ENCODE data around the gene RBM6.
A peak's percentile ranks its signal among the peaks of the same experiment; 100 is the strongest.
"Not testable (repeated sequence)": the region's sequence is repeated elsewhere in the genome, so short reads cannot be mapped to it uniquely, and the experiment has no call there.

The RBM6 gene

DNA sequence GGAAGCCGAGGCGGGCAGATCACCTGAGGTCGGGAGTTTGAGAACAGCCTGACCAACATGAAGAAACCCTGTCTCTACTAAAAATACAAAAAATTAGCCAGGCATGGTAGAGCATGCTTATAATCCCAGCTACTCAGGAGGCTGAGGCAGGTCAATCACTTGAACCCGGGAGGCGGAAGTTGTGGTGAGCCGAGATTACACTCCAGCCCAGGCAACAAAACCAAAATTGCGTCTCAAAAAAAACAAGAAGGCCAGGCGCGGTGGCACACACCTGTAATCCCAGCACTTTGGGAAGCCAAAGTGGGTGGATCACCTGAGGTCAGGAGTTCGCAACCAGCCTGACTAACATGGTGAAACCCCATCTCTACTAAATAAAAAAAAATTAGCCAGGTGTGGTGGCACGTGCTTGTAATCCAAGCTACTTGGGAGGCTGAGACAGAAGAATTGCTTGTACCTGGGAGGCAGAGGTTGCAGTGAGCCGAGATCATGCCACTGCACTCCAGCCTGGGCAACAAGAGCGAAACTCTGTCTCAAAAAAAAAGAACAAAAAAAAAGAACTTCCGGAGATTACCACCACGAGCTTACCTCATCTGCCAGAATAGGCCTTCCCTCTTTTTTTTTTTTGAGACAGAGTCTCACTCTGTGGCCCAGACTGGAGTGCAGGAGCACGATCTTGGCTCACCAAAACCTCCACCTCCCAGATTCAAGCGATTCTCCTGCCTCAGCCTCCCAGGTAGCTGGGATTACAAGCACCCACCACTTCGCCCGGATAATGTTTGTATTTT lies 22.0 kb upstream of the RBM6 start:
- DNase-seq = not testable (repeated sequence)

DNA sequence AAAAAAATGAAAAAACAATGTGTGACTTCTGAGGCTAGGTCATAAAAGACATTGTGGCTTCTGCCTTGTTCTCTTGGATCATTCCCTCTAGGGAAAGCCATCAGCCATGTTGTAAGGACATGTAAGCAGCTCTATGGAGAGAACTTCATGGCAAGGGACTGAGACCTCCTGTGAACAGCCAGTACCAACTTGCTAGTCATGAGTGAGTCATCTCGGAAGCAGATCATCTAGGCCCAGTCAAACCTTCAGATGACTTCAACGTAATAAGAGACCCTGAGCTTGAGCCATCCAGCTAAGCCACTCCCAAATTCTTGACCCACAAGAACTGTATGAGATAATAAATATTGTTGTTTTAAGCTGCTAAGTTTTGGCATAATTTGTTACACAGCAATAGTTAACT lies 15.3 kb upstream of the RBM6 start:
- no peak for DNase-seq

- no peak for DNase-seq
Measured at GRCh38 chr3:49925485-49925884, 14.5 kb upstream of the RBM6 start.

DNA sequence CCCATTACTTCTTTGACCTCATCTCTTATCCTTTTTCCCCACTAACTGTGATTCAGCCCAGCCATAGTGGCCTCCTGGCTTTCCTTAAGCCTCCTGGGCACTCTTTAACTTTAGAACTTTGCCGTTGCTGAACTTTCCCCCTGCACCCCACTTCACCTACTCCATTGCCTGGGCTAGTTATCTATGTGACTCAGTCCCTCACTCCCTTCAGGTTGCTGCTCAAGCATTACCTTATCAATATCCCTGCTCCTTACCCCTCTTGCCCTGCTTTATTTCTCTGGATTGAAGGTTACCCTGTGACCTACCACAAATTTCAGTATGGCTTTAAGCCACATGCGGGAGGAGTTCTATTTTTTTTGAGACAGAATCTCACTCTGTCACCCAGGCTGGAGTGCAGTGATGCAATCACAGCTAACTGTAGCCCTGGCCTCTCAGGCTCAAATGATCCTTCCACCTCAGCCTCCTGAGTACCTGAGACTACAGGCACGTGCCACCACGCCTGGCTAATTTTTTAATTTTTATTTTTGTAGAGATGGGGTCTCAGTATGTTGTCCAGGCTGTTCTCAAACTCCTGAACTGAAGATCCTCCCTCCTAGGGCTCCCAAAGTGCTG lies 13.7 kb upstream of the RBM6 start:
- DNase-seq = no peak

- DNase-seq = no peak
Measured at GRCh38 chr3:49927798-49928197, 12.2 kb upstream of the RBM6 start.

DNA sequence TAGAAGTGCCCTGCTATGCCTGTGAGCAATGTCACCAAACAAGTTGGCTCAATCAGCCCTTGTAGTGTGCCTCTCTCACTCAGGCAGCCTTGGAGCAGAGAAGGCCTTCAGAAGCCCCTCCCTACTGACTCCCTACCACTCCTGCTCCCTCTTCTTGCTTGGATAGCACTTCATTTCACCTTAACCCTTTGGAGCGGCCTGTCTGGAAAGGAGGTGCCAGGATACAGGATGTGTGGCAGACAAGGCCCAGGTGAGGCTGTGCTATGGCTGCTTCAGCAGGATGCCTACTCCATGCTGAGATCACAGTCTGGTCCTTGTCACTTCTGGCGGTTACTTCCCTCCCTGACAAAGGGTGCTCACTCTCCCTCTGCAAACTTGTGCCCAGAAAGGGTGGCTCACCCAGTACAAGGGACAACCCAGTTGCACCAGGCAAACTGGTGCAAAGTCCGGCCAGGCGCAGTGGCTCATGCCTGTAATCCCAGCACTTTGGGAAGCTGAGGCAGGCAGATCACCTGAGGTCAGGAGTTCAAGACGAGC lies 11.4 kb upstream of the RBM6 start:
- DNase-seq = no peak

DNA sequence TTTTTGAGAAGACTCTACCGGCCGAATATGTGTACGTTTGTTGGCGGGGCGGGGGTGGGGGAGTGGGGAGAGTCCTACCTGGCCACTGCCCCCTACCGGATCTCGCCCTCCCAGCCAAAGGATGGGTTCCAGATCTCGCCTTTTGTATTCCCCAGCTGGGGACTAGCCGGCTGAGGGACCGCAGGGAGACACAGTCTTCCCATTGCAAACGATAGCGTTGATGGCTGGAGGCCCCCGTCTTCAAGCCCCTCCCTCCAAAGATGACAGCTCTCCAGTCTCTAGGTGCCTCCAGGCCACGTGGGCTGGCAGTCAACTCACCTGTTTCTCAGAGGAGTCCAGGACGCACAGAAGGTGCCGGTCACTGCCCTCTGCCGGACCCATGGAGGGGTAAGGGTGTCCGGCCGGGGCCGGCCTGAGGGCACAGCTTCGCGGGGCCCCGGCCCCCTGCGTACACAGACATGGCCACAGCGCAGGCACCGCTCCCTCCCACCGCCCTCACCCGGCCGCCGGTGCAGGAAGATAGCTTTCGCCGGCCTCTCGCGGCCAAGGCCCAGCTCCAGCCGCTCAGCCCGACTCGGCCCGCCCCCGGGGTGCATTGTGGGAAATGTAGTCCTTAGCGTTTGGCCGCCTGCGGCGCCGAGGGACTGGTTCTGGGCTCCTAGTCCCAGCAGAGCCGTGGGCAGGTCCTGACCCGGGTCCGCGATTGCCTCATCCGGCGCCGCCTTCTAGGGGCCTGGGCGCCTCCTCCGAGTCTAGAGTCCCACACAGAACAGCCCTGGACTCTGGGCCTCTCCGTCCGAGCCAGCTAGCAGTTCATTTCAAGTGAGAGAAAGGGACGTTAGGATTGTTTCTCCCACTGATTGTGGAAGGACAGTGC lies 10.4 kb upstream of the RBM6 start, which contains the start of gene MON1A:
TSS of gene MON1A (minus strand) at position 521 of the 877 bp plus-strand sequence. CDS start 16,465 bp downstream, outside the sequence.
- DNase-seq = peak; percentile 76

DNA sequence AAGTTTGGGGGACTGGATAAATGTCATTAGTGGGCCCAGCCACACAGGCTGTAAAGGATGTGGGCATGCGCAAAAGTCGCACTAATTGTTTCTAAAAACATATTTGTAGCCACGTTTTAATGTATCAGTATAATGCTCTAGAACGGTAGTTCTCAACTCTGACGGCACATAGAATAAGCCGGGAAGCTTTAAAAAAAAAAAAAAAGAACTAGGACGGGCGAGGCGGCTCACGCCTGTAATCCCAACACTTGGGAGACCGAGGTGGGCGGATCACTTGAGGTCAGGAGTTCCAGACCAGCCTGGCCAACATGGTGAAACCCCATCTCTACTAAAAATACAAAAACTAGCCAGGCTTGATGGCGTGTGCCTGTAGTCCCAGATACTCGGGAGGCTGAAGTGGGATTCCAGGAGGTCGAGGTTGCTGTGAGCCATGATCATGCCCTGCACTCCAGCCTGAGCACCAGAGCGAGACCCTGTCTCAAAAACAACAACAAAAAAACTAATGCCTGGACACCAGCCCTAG lies 9.7 kb upstream of the RBM6 start:
- no peak for DNase-seq

DNA sequence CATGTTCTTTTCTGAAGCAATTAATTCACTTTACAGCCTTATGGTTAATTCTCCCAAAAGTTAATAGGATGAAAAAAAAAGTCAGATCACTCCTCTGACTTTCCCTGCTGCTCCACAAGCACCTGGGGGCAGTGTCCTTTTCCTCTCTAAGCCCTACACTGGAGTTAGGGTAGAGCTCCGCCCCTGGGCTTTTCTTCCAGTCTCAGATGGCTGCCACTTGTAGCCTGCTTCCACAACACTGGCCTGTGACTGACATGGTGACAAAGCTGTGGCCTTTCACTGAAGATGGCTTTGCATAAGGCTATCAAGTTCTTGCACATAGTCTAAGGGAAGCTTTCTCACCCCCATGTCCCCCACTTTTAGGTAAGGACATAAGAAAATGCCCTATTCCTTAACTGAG lies 9.0 kb upstream of the RBM6 start:
- DNase-seq = no peak

GRCh38 chr3:49932281-49932680 lies 7.7 kb upstream of the RBM6 start:
- not testable (repeated sequence) for DNase-seq

- no peak for DNase-seq
Measured at GRCh38 chr3:49937090-49937489, 2.9 kb upstream of the RBM6 start.

DNA sequence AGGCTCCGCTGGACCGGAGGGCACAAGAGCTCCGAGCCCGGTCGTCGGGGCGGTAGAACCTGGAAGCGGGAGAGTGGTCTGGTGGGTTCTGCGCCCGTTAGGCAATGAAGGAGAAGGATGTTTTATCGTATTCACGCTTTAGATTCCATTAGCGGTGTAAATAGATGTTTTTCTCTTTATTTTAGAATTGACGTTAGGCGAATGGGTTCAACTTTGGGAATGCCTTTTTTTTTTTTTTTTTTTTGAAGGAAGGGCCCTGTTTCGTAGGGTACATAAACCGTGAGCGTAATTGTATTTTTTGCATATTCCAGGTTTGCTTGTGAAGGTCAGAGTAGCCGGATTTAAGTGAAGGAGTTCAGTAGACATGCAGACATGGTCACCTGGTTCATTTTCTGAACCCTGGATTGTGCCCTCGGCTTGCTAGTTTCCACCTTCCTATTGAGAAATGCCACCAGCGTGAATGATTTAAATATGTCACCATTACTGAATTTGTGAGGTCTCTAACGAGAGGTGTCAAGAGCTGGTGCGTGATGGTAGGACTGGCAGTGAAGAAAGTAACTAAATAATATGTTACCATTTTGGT lies 808 bp downstream of the RBM6 start:
- no peak for DNase-seq

DNA sequence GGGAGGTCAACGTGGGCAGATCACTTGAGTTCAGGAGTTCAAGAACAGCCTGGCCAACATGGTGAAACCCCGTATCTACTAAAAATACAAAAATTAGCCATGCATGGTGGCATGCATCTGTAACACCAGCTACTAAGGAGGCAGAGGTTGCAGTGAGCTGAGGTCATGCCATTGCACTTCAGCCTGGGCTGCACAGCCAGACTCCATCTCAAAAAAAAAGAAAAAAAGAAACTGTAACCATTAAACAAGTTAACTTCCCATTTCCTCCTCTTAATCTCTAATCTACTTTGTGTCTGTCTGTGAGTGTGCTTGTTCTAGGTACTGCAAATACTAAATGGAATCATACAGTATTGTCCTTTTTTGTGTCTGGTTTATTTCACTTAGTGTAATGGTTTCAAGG lies 2.7 kb downstream of the RBM6 start:
- no peak for DNase-seq

DNA sequence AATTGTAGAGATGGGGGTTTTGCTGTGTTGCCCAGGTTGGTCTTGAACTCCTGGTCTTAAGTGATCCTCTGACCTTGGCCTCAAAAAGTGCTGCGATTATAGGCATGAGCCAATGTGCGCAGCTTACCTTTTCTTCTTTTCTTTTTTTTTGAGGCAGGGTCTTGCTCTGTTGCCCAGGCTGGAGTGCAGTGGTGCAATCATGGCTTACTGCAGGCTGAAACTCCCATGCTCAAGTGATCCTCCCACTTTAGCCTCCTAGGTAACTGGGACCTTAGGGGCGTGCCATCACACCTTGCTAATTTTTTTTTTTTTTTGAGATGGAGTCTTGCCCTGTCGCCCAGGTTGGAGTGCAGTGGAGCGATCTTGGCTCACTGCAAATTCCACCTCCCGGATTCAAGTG lies 13.0 kb downstream of the RBM6 start:
- DNase-seq = no peak

- DNase-seq = no peak
Measured at GRCh38 chr3:49955636-49956035, 15.7 kb downstream of the RBM6 start.

- no peak for DNase-seq
Measured at GRCh38 chr3:49966233-49966942, 26.4 kb downstream of the RBM6 start.

GRCh38 chr3:49967291-49967690 lies 27.3 kb downstream of the RBM6 start:
- no peak for DNase-seq

GRCh38 chr3:49968346-49968745 lies 28.4 kb downstream of the RBM6 start:
- no peak for DNase-seq

GRCh38 chr3:49972656-49973055 lies 32.7 kb downstream of the RBM6 start:
- no peak for DNase-seq

GRCh38 chr3:49976942-49977341 lies 37.0 kb downstream of the RBM6 start:
- DNase-seq = no peak

GRCh38 chr3:49984394-49984793 lies 44.4 kb downstream of the RBM6 start:
- DNase-seq = no peak

DNA sequence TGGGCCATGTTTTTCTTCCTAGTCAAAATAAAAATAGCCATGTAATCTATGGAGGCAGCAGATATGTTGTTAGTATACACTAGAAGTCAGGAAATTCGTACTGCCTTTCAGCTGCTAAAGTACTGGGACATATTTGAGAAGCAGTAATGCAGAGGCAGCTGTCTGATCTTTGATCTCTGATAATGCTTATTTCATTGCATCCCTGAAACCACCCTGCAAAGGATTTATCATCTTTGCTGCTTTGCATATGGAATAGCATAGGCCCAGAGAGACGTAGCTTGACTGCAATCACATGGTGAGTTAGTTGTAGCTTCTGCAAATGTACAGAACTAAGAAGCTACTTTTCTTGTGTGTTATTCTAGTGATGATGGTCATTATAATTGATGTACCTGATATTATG lies 52.4 kb downstream of the RBM6 start:
- DNase-seq = no peak
